GM12872 (cell line): ENCODE measurements around the gene SP8.

Experiments used
- TF ChIP-seq, protein P1 (sequence below): IDR thresholded peaks from 3 replicates; pipeline ENCODE4 v1.5.1; 2011; ENCODE audit warnings: low read depth, mild to moderate bottlenecking, low read length, moderate library complexity; ENCODE audit not compliant: insufficient read depth

SP8 gene

DNA sequence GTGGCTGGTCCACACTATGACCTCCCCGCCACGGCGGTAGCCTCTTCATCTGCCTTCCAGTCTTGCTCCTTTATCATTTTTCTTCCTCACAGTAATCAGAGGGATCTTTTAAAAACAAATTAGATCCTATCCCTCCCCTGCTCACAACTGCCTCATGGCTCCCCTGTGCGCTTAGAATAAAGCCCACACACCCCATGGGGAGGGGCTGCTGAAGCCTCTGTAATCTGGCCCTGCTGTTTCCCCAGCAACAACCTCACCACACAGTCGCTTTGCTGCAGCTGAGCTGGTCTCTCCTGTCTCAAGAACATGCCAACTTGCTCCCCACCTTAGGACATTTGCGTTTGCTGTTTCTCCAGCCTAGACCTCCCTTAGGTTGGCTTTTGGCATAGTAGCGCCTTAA is 41.0 kb downstream of the SP8 start:
- TF ChIP-seq, protein P1, sequence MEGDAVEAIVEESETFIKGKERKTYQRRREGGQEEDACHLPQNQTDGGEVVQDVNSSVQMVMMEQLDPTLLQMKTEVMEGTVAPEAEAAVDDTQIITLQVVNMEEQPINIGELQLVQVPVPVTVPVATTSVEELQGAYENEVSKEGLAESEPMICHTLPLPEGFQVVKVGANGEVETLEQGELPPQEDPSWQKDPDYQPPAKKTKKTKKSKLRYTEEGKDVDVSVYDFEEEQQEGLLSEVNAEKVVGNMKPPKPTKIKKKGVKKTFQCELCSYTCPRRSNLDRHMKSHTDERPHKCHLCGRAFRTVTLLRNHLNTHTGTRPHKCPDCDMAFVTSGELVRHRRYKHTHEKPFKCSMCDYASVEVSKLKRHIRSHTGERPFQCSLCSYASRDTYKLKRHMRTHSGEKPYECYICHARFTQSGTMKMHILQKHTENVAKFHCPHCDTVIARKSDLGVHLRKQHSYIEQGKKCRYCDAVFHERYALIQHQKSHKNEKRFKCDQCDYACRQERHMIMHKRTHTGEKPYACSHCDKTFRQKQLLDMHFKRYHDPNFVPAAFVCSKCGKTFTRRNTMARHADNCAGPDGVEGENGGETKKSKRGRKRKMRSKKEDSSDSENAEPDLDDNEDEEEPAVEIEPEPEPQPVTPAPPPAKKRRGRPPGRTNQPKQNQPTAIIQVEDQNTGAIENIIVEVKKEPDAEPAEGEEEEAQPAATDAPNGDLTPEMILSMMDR = no peak

DNA sequence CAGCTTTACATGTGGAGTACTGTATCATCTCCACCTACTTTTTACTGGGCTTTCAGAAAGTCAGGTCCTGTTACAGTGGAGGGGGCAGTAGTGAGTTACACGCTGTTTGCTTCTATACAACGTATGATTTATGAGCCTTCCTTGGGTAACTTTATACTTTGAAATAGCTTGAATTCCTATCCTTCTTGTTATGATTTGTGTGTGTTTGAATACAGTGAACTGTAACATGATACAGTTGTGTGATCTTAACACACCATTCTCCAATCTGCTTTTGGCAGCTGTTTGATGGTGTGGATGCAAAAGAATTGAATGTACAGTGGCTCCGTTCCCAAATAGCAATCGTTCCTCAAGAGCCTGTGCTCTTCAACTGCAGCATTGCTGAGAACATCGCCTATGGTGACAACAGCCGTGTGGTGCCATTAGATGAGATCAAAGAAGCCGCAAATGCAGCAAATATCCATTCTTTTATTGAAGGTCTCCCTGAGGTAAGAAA is 41.7 kb downstream of the SP8 start:
- TF ChIP-seq, protein P1 = peak; percentile 10; the same call in 1 of the 3 replicates

DNA sequence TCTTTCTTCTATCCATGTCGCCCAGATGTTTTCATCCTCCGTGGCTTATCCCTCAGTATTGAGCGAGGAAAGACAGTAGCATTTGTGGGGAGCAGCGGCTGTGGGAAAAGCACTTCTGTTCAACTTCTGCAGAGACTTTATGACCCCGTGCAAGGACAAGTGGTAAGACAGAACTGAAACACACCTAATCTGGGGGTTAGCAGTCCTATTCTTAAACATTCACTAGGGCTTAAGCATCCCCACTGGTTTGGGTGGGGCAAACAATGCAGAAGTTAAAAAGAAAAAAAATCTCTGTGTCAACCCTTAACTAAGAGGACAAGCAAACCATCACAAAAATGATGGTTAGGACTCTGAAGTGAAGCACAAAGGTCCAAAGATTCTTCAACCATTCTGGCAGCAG is 43.8 kb downstream of the SP8 start:
- TF ChIP-seq, protein P1 = no peak

DNA sequence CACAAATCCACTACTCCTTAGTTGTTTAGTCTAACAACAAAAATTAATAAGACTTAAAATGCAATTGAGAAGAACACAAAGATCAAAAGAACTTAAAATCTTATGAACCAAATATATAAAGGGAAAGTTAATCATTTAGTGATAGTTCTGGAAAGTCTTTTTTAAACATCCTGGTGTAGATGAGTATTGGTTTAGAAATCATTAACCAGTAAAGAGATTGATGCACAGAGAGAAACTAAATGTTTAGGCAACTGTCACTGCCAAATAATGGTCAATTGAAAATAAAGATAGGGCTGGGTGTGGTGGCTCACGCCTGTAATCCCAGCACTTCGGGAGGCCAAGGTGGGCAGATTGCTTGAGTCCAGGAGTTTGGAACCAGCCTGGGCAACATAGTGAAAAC is 44.9 kb downstream of the SP8 start:
- TF ChIP-seq, protein P1 = no peak

DNA sequence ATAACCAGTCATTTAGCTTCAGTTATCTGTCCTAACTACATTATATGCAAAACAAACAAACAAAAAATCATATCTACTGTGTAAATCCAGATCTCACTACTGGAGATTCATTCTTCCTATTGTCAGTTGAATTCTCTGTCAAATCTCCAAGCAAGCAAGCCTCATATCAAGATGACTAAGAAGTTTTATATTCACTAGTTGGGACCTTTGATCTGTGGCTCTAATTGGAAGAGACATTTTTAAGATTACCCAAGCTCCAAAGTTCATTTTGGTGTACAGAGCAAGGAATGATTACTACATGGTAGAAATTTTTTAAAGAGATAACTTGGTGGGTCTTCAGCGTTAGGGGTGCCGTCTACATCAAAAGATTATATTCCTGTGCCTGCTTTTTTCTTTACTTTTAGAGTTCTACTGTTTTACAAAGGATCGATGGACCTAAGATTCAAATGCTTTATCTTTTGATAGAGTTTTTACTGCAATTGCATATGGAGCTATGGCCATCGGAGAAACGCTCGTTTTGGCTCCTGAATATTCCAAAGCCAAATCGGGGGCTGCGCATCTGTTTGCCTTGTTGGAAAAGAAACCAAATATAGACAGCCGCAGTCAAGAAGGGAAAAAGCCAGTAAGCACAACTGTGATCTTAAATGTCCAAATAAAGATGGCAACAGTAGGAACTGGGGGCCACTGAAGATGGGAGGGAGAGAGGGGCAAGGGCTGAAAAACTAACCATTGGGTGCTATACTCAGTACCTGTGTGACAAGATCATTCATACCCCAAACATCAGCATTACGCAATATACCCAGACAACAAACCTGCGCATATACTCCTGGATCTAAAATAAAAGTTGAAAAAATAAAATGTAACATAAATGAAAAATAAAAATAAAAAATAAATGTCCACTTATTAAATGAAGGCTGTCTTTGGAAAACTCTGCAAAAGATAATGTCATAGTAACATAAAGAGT is 47.9 kb downstream of the SP8 start:
- TF ChIP-seq, protein P1 = no peak

DNA sequence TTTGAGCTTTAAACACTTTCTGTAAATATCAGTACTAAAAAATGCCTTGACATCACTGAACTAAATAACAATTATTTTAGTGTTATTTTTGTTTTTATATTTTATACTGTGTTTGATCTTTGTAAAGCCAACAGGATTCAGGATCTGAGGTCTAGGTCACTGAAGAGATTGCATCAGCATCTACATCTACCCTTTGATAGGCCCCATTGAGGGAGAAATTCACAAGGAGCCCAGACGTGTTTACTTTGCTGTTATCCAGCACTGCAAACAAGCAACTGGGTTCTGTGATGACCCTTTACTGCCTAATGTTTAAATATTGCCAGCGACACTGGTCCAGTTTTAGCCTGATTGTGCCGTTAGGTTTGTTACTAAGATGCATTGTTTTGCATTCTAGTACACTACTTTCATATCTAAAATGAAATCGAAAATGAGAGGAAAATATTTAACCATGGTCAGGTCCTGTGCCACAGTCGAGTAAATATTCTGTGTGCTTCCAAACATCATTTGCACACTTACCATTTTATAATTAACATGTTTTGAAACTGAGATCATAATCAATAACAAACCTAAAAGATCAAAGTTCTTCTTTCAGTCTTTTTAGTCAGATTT is 48.7 kb downstream of the SP8 start:
- TF ChIP-seq, protein P1 = no peak

DNA sequence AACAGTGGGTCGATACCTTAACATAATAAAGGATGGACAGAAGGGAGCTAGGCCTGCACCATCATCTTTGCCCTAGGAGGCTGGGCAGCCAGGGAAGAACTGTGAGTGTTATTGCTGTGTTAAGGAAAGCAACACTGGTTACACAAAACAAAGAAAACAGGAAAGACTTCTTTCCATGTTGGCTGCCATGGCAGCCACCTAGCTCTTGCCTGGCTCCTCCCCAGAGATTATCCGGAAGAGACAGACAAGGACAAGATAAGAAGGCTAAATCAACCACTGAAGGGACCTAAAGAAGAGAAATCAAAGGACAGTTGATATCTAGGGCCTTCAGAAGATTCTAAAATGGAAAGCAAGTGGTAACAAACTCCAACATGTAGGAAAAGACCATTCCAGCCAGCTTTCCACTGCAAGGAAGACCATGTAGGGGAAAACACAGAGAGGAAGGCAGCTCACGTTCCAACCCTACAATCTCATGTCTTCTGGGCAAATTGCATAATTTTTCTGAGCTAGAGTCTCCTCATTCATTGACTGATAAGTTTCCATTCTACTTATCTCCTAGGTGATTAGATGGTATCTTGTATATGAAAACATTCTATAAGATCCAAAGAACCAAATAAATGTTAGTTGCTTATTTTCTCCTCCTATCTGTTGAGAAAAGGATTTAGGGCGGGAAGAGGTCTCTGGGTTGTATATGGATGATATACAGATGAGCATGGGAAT is 51.2 kb downstream of the SP8 start:
- TF ChIP-seq, protein P1 = no peak
